ENCODE data around the gene KCNF1. TPM values are rescaled to one million over a fixed set of nuclear protein-coding genes. Genes with fewer than 3 reads are reported as not detected.

The KCNF1 gene
- total and polyA plus RNA-seq, 2 experiments from 2014 or later, result 0.67 to 0.87 TPM

GRCh38 chr2:10934308-10934978 lies 22.7 kb downstream of the KCNF1 start:
- peaks cover 4% of the 10 kb centered on the region for H3K27me3 ChIP-seq
- H3K27ac ChIP-seq, result no peak overlapping the region
- H3K4me1 ChIP-seq (ENCODE audit: insufficient read depth), result peaks cover 20% of the 10 kb centered on the region
- H2AFZ ChIP-seq, result no peak overlapping the region
- H3K79me2 ChIP-seq, result no peaks in the 10 kb centered on the region
- no peak overlapping the region for H3K4me3 ChIP-seq
- TF ChIP-seq EZH2 (IDR thresholded peaks at IDR 0.05; ENCODE audit: borderline replicate concordance) (no peak), EZH2phosphoT487 (IDR thresholded peaks at IDR 0.05; ENCODE audit: low read depth, severe bottlenecking, unreplicated experiment) (no peak), CTCF (IDR thresholded peaks at IDR 0.05; ENCODE audit: poor library complexity) (no peak)
- no peak for DNase-seq (ENCODE audit: low spot score)
- H3K9me3 ChIP-seq (ENCODE audit: low read depth), result no peaks in the 10 kb centered on the region
- no peaks in the 10 kb centered on the region for H3K9me2 ChIP-seq (replicated peaks; ENCODE audit: insufficient read depth)
- H3K36me3 ChIP-seq (replicated peaks; ENCODE audit: insufficient read depth, low read depth), result no peaks in the 10 kb centered on the region
- H3K4me2 ChIP-seq, result no peak overlapping the region
- no peaks in the 10 kb centered on the region for H4K20me1 ChIP-seq (ENCODE audit: insufficient read depth, poor library complexity, severe bottlenecking)
- 83% methylated on average over 5 of the region's 7 CpGs for WGBS (ENCODE audit: low lambda C conversion rate, missing lambda C conversion rate)

GRCh38 chr2:10934979-10935350 lies 23.2 kb downstream of the KCNF1 start:
- H3K4me2 ChIP-seq, result no peak overlapping the region
- no peak for TF ChIP-seq EZH2 (IDR thresholded peaks at IDR 0.05; ENCODE audit: borderline replicate concordance)
- TF ChIP-seq EZH2phosphoT487 (IDR thresholded peaks at IDR 0.05; ENCODE audit: low read depth, severe bottlenecking, unreplicated experiment), result no peak
- TF ChIP-seq CTCF (IDR thresholded peaks at IDR 0.05; ENCODE audit: poor library complexity), result no peak
- no peaks in the 10 kb centered on the region for H3K9me3 ChIP-seq (ENCODE audit: low read depth)
- peaks cover 4% of the 10 kb centered on the region for H3K27me3 ChIP-seq
- no peak overlapping the region for H3K27ac ChIP-seq
- H4K20me1 ChIP-seq (ENCODE audit: insufficient read depth, poor library complexity, severe bottlenecking), result no peaks in the 10 kb centered on the region
- H3K79me2 ChIP-seq, result no peaks in the 10 kb centered on the region
- no peak overlapping the region for H2AFZ ChIP-seq
- peaks cover 20% of the 10 kb centered on the region for H3K4me1 ChIP-seq (ENCODE audit: insufficient read depth)
- DNase-seq (ENCODE audit: low spot score), result no peak
- H3K9me2 ChIP-seq (replicated peaks; ENCODE audit: insufficient read depth), result no peaks in the 10 kb centered on the region
- WGBS (ENCODE audit: low lambda C conversion rate, missing lambda C conversion rate), result 57% methylated on average over 15 of the region's 15 CpGs
- H3K4me3 ChIP-seq, result no peak overlapping the region
- H3K36me3 ChIP-seq (replicated peaks; ENCODE audit: insufficient read depth, low read depth), result no peaks in the 10 kb centered on the region

DNA sequence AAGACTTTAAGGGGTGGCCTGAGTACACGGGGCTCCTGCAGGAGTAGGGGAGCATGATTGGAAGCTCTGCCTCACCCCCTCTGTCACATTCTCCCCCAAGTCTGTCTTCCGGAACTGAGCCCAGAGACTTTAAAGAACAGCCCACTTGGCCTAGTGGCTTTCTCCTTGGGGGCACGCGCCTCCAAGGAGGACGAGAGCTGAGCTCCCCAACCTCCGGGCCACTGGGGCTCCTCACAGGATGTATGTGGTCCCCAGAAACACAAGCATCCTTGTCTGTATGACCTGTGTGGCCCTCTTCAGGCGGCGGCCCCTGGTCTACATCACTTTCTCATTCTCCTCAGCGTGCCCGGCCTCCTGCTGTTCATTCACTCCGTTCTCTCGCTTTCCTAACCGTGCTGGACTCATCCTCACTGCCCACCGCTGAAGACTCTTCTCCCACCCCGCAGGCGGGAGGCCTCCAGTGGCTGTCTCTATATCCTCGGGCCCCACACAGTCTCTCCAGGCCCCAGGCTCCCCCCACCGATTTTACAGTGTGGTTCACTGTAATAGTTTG lies 23.7 kb downstream of the KCNF1 start:
- Histone ChIP-seq H4K20me1 (ENCODE audit: insufficient read depth, poor library complexity, severe bottlenecking) (no peaks in the 10 kb centered on the region), H3K27ac (peak overlapping the region; percentile 80), H3K4me2 (peak overlapping the region; percentile 4), H3K79me2 (no peaks in the 10 kb centered on the region), H3K4me3 (no peak overlapping the region), H3K9me2 (replicated peaks; ENCODE audit: insufficient read depth) (no peaks in the 10 kb centered on the region), H3K9me3 (ENCODE audit: low read depth) (no peaks in the 10 kb centered on the region), H2AFZ (no peak overlapping the region), H3K4me1 (ENCODE audit: insufficient read depth) (peaks cover 20% of the 10 kb centered on the region), H3K27me3 (peaks cover under 1% of the 10 kb centered on the region), H3K36me3 (replicated peaks; ENCODE audit: insufficient read depth, low read depth) (no peaks in the 10 kb centered on the region)
- DNase-seq (ENCODE audit: low spot score), result no peak
- TF ChIP-seq CTCF (IDR thresholded peaks at IDR 0.05; ENCODE audit: poor library complexity) (no peak), EZH2phosphoT487 (IDR thresholded peaks at IDR 0.05; ENCODE audit: low read depth, severe bottlenecking, unreplicated experiment) (no peak), EZH2 (IDR thresholded peaks at IDR 0.05; ENCODE audit: borderline replicate concordance) (no peak)
- WGBS (ENCODE audit: low lambda C conversion rate, missing lambda C conversion rate), result 82% methylated on average over 18 of the region's 18 CpGs
